Activated naive CD8-positive, alpha-beta T cell treated with anti-CD3 and anti-CD28 coated beads for 36 hours (primary cell): ENCODE data around the gene DACT2. TPM values are rescaled to one million over a fixed set of nuclear protein-coding genes. Genes with fewer than 3 reads are reported as not detected.

Source experiments
- DNase-seq: peaks from one replicate; pipeline ENCODE4 v3.0.0; 2021
- H3K27ac Mint-ChIP-seq: one replicate; pipeline ENCODE4 v1.8.0; 2022; ENCODE audit warnings: mild to moderate bottlenecking, moderate library complexity, mixed read lengths
- H3K27me3 Mint-ChIP-seq: one replicate; pipeline ENCODE4 v1.8.0; 2022; ENCODE audit warnings: mild to moderate bottlenecking, mixed read lengths
- H3K36me3 Mint-ChIP-seq: one replicate; pipeline ENCODE4 v1.8.0; 2021; ENCODE audit warnings: mild to moderate bottlenecking, mixed read lengths
- H3K4me1 Mint-ChIP-seq: one replicate; pipeline ENCODE4 v1.8.0; 2021; ENCODE audit warnings: mixed read lengths
- H3K4me3 Mint-ChIP-seq: one replicate; pipeline ENCODE4 v1.8.0; 2022; ENCODE audit warnings: mild to moderate bottlenecking, moderate library complexity, mixed read lengths
- H3K9me3 Mint-ChIP-seq: one replicate; pipeline ENCODE4 v1.8.0; 2022; ENCODE audit warnings: mixed read lengths
- total RNA-seq, 2 experiments: library from RNA; stranded (reverse); gene quantifications; one replicate each; pipeline ENCODE4 v1.2.3, GENCODE V29; 2021

The DACT2 gene
- total RNA-seq, 2 experiments from 2014 or later, result not detected

GRCh38 chr6:168342636-168343035 lies 23.1 kb upstream of the DACT2 start:
- Mint-ChIP-seq H3K27me3 (peaks cover 47% of the 10 kb centered on the region), H3K9me3 (no peaks in the 10 kb centered on the region), H3K4me1 (no peaks in the 10 kb centered on the region), H3K4me3 (no peak overlapping the region), H3K36me3 (no peaks in the 10 kb centered on the region), H3K27ac (no peak overlapping the region)
- DNase-seq, result no peak

GRCh38 chr6:168341280-168341900 lies 21.8 kb upstream of the DACT2 start:
- no peaks in the 10 kb centered on the region for H3K36me3 Mint-ChIP-seq
- no peak for DNase-seq
- H3K9me3 Mint-ChIP-seq, result no peaks in the 10 kb centered on the region
- H3K4me3 Mint-ChIP-seq, result no peak overlapping the region
- no peaks in the 10 kb centered on the region for H3K4me1 Mint-ChIP-seq
- peaks cover 37% of the 10 kb centered on the region for H3K27me3 Mint-ChIP-seq
- no peak overlapping the region for H3K27ac Mint-ChIP-seq

- peaks cover 32% of the 10 kb centered on the region for H3K27me3 Mint-ChIP-seq
- no peak overlapping the region for H3K4me3 Mint-ChIP-seq
- H3K27ac Mint-ChIP-seq, result no peak overlapping the region
- DNase-seq, result no peak
- H3K4me1 Mint-ChIP-seq, result no peaks in the 10 kb centered on the region
- H3K36me3 Mint-ChIP-seq, result no peaks in the 10 kb centered on the region
- no peaks in the 10 kb centered on the region for H3K9me3 Mint-ChIP-seq
Observed at GRCh38 chr6:168340819-168341218, 21.2 kb upstream of the DACT2 start.

- H3K4me3 Mint-ChIP-seq, result no peak overlapping the region
- H3K27ac Mint-ChIP-seq, result no peak overlapping the region
- no peaks in the 10 kb centered on the region for H3K36me3 Mint-ChIP-seq
- DNase-seq, result no peak
- no peaks in the 10 kb centered on the region for H3K9me3 Mint-ChIP-seq
- H3K27me3 Mint-ChIP-seq, result peaks cover 21% of the 10 kb centered on the region
- no peaks in the 10 kb centered on the region for H3K4me1 Mint-ChIP-seq
Observed at GRCh38 chr6:168338777-168339176, 19.2 kb upstream of the DACT2 start.

GRCh38 chr6:168336967-168337366 lies 17.4 kb upstream of the DACT2 start:
- no peak for DNase-seq
- Mint-ChIP-seq H3K27me3 (peaks cover 35% of the 10 kb centered on the region), H3K36me3 (no peaks in the 10 kb centered on the region), H3K9me3 (no peaks in the 10 kb centered on the region), H3K4me3 (no peak overlapping the region), H3K27ac (no peak overlapping the region), H3K4me1 (no peaks in the 10 kb centered on the region)

GRCh38 chr6:168333989-168334388 lies 14.4 kb upstream of the DACT2 start:
- H3K27ac Mint-ChIP-seq, result no peak overlapping the region
- H3K4me3 Mint-ChIP-seq, result no peak overlapping the region
- DNase-seq, result no peak
- no peaks in the 10 kb centered on the region for H3K36me3 Mint-ChIP-seq
- peaks cover 39% of the 10 kb centered on the region for H3K27me3 Mint-ChIP-seq
- H3K4me1 Mint-ChIP-seq, result no peaks in the 10 kb centered on the region
- no peaks in the 10 kb centered on the region for H3K9me3 Mint-ChIP-seq

GRCh38 chr6:168333491-168333890 lies 13.9 kb upstream of the DACT2 start:
- Mint-ChIP-seq H3K36me3 (no peaks in the 10 kb centered on the region), H3K27ac (no peak overlapping the region), H3K9me3 (no peaks in the 10 kb centered on the region), H3K4me1 (no peaks in the 10 kb centered on the region), H3K4me3 (no peak overlapping the region), H3K27me3 (peaks cover 34% of the 10 kb centered on the region)
- DNase-seq, result no peak

GRCh38 chr6:168333039-168333438 lies 13.5 kb upstream of the DACT2 start:
- H3K4me3 Mint-ChIP-seq, result no peak overlapping the region
- H3K27ac Mint-ChIP-seq, result no peak overlapping the region
- H3K27me3 Mint-ChIP-seq, result peaks cover 31% of the 10 kb centered on the region
- H3K4me1 Mint-ChIP-seq, result no peaks in the 10 kb centered on the region
- DNase-seq, result no peak
- no peaks in the 10 kb centered on the region for H3K9me3 Mint-ChIP-seq
- no peaks in the 10 kb centered on the region for H3K36me3 Mint-ChIP-seq

- Mint-ChIP-seq H3K36me3 (no peaks in the 10 kb centered on the region), H3K27ac (no peak overlapping the region), H3K27me3 (peaks cover 41% of the 10 kb centered on the region), H3K9me3 (no peaks in the 10 kb centered on the region), H3K4me1 (no peaks in the 10 kb centered on the region), H3K4me3 (no peak overlapping the region)
- DNase-seq, result no peak
Observed at GRCh38 chr6:168332020-168332419, 12.4 kb upstream of the DACT2 start.

- peaks cover 49% of the 10 kb centered on the region for H3K27me3 Mint-ChIP-seq
- H3K4me1 Mint-ChIP-seq, result no peaks in the 10 kb centered on the region
- no peaks in the 10 kb centered on the region for H3K9me3 Mint-ChIP-seq
- no peaks in the 10 kb centered on the region for H3K36me3 Mint-ChIP-seq
- no peak overlapping the region for H3K27ac Mint-ChIP-seq
- DNase-seq, result no peak
- no peak overlapping the region for H3K4me3 Mint-ChIP-seq
Observed at GRCh38 chr6:168331058-168331457, 11.5 kb upstream of the DACT2 start.

- H3K36me3 Mint-ChIP-seq, result no peaks in the 10 kb centered on the region
- H3K27me3 Mint-ChIP-seq, result peaks cover 55% of the 10 kb centered on the region
- DNase-seq, result no peak
- no peaks in the 10 kb centered on the region for H3K9me3 Mint-ChIP-seq
- H3K27ac Mint-ChIP-seq, result no peak overlapping the region
- H3K4me1 Mint-ChIP-seq, result no peaks in the 10 kb centered on the region
- no peak overlapping the region for H3K4me3 Mint-ChIP-seq
Observed at GRCh38 chr6:168330403-168330802, 10.8 kb upstream of the DACT2 start.

- no peaks in the 10 kb centered on the region for H3K9me3 Mint-ChIP-seq
- H3K27ac Mint-ChIP-seq, result no peak overlapping the region
- DNase-seq, result no peak
- H3K36me3 Mint-ChIP-seq, result no peaks in the 10 kb centered on the region
- H3K27me3 Mint-ChIP-seq, result peaks cover 54% of the 10 kb centered on the region
- H3K4me3 Mint-ChIP-seq, result no peak overlapping the region
- H3K4me1 Mint-ChIP-seq, result no peaks in the 10 kb centered on the region
Observed at GRCh38 chr6:168328086-168328485, 8.5 kb upstream of the DACT2 start.

GRCh38 chr6:168326294-168327261 lies 7.0 kb upstream of the DACT2 start:
- Mint-ChIP-seq H3K4me3 (no peak overlapping the region), H3K27ac (no peak overlapping the region), H3K36me3 (no peaks in the 10 kb centered on the region), H3K9me3 (peaks cover 2% of the 10 kb centered on the region), H3K27me3 (peaks cover 47% of the 10 kb centered on the region), H3K4me1 (no peaks in the 10 kb centered on the region)
- DNase-seq, result no peak

GRCh38 chr6:168322966-168323365 lies 3.4 kb upstream of the DACT2 start:
- no peak for DNase-seq
- H3K27ac Mint-ChIP-seq, result no peak overlapping the region
- peaks cover 2% of the 10 kb centered on the region for H3K9me3 Mint-ChIP-seq
- H3K36me3 Mint-ChIP-seq, result no peaks in the 10 kb centered on the region
- peaks cover 67% of the 10 kb centered on the region for H3K27me3 Mint-ChIP-seq
- H3K4me1 Mint-ChIP-seq, result no peaks in the 10 kb centered on the region
- no peak overlapping the region for H3K4me3 Mint-ChIP-seq

GRCh38 chr6:168320634-168321033 lies 1.1 kb upstream of the DACT2 start:
- Mint-ChIP-seq H3K27ac (no peak overlapping the region), H3K4me3 (no peak overlapping the region), H3K36me3 (no peaks in the 10 kb centered on the region), H3K27me3 (peaks cover 51% of the 10 kb centered on the region), H3K4me1 (no peaks in the 10 kb centered on the region), H3K9me3 (peaks cover 2% of the 10 kb centered on the region)
- DNase-seq, result no peak
